ENCODE results near the gene INO80.

DNA sequence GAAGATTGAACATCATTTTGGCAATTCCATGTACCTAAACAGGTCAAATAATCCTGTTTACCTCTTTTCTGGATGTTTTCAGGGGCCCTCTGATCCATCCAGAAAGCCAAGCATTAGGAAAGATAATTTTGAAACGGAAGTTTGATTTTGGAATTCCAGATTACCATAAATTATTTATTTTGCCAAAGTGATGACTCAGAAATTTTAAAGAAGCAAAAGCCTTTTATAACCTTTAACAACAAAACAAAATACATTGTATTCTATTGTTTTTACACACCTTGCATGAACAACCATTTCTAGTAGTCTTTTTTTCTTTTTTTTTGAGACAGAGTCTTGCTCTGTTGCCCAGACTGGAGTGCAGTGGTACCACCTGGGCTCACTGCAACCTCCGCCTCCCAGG lies 32.0 kb upstream of the INO80 start:
- TF ChIP-seq EZH2phosphoT487 (IDR thresholded peaks at IDR 0.05; ENCODE audit: borderline replicate concordance, low read length) = no peak
- TF ChIP-seq, protein P1, sequence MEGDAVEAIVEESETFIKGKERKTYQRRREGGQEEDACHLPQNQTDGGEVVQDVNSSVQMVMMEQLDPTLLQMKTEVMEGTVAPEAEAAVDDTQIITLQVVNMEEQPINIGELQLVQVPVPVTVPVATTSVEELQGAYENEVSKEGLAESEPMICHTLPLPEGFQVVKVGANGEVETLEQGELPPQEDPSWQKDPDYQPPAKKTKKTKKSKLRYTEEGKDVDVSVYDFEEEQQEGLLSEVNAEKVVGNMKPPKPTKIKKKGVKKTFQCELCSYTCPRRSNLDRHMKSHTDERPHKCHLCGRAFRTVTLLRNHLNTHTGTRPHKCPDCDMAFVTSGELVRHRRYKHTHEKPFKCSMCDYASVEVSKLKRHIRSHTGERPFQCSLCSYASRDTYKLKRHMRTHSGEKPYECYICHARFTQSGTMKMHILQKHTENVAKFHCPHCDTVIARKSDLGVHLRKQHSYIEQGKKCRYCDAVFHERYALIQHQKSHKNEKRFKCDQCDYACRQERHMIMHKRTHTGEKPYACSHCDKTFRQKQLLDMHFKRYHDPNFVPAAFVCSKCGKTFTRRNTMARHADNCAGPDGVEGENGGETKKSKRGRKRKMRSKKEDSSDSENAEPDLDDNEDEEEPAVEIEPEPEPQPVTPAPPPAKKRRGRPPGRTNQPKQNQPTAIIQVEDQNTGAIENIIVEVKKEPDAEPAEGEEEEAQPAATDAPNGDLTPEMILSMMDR (conservative IDR thresholded peaks at IDR 0.05; ENCODE audit: low read depth, low read length) = no peak
